WTC11 (cell line): ENCODE results near the gene SAMD10. TPM values are rescaled to one million over a fixed set of nuclear protein-coding genes. Genes with fewer than 3 reads are reported as not detected.
"Not testable (repeated sequence)": the region's sequence is repeated elsewhere in the genome, so short reads cannot be mapped to it uniquely, and the experiment has no call there.

ENCODE experiments used
- ATAC-seq: fragments of 200-7000 bp; cut with Tn5 transposase; 2 replicates; pipeline ENCODE4 v1.10.0; 2021; ENCODE audit warnings: mild to moderate bottlenecking, moderate library complexity
- CTCF ChIA-PET: fragments of 300-600 bp; sonication (Branson Sonifier 250); formaldehyde crosslinking; loops from one replicate; lab custom pipeline; 2021; ENCODE audit warnings: antibody characterized with exemption; lab: Charles Lee
- POLR2A ChIA-PET: fragments of 350-600 bp; sonication (Branson Sonifier 250); formaldehyde crosslinking; loops from one replicate; lab custom pipeline; 2021; ENCODE audit warnings: antibody characterized with exemption; lab: Charles Lee
- DNase-seq: peaks from one replicate; pipeline ENCODE4 v3.0.0; 2021; ENCODE audit warnings: low spot score
- H3K27ac Mint-ChIP-seq: 2 replicates; pipeline ENCODE4 v1.8.0; 2021; ENCODE audit warnings: mixed read lengths
- H3K27me3 Mint-ChIP-seq: 2 replicates; pipeline ENCODE4 v1.8.0; 2021; ENCODE audit warnings: low read depth, mild to moderate bottlenecking, moderate library complexity, mixed read lengths
- H3K36me3 Mint-ChIP-seq: 2 replicates; pipeline ENCODE4 v1.8.0; 2021; ENCODE audit warnings: mixed read lengths
- H3K4me1 Mint-ChIP-seq: 2 replicates; pipeline ENCODE4 v1.8.0; 2022; ENCODE audit warnings: mixed read lengths
- H3K4me3 Mint-ChIP-seq: 2 replicates; pipeline ENCODE4 v1.8.0; 2021; ENCODE audit warnings: mild to moderate bottlenecking, moderate library complexity, mixed read lengths
- H3K9me3 Mint-ChIP-seq: 2 replicates; pipeline ENCODE4 v1.8.0; 2021; ENCODE audit warnings: mixed read lengths
- E2F5 ChIP-seq: sonication (generic); formaldehyde crosslinking; IDR thresholded peaks from 2 replicates; pipeline ENCODE4 v1.8.1; 2022; ENCODE audit warnings: mild to moderate bottlenecking, moderate library complexity, missing genetic modification reagents
- ELF4 ChIP-seq: sonication (generic); formaldehyde crosslinking; IDR thresholded peaks from 2 replicates; pipeline ENCODE4 v1.8.1; 2022; ENCODE audit warnings: low read depth, mild to moderate bottlenecking, moderate library complexity, missing genetic modification reagents
- HMGA2 ChIP-seq: fragments of 250-450 bp; sonication (Bioruptor Pico); IDR thresholded peaks from 2 replicates; pipeline ENCODE4 v1.4.0; 2021; ENCODE audit warnings: mild to moderate bottlenecking, moderate library complexity
- IRF2 ChIP-seq: sonication (generic); formaldehyde crosslinking; IDR thresholded peaks from 2 replicates; pipeline ENCODE4 v1.8.0; 2022; ENCODE audit warnings: low read depth, missing genetic modification reagents, borderline replicate concordance
- JAZF1 ChIP-seq: fragments of 250-450 bp; sonication (Bioruptor Pico); IDR thresholded peaks from 2 replicates; pipeline ENCODE4 v1.9.0; 2021; ENCODE audit warnings: moderate library complexity, mild to moderate bottlenecking, inconsistent platforms
- MXD4 ChIP-seq: fragments of 250-450 bp; sonication (Bioruptor Pico); IDR thresholded peaks from 2 replicates; pipeline ENCODE4 v1.8.0; 2021; ENCODE audit warnings: mild to moderate bottlenecking, moderate library complexity, borderline replicate concordance
- RELA ChIP-seq: sonication (generic); formaldehyde crosslinking; IDR thresholded peaks from 2 replicates; pipeline ENCODE4 v1.8.1; 2022; ENCODE audit warnings: missing genetic modification reagents, mild to moderate bottlenecking, borderline replicate concordance
- SMAD4 ChIP-seq: sonication (generic); formaldehyde crosslinking; IDR thresholded peaks from 2 replicates; pipeline ENCODE4 v1.8.0; 2022; ENCODE audit warnings: mild to moderate bottlenecking, missing genetic modification reagents
- TCF7 ChIP-seq: sonication (generic); formaldehyde crosslinking; IDR thresholded peaks from 2 replicates; pipeline ENCODE4 v1.8.0; 2022; ENCODE audit warnings: mild to moderate bottlenecking, low read depth, missing genetic modification reagents, moderate library complexity
- ZNF138 ChIP-seq: sonication (generic); formaldehyde crosslinking; conservative IDR thresholded peaks from 2 replicates; pipeline ENCODE4 v1.8.1; 2022; ENCODE audit warnings: mild to moderate bottlenecking, moderate library complexity, missing genetic modification reagents
- ZNF232 ChIP-seq: sonication (generic); formaldehyde crosslinking; IDR thresholded peaks from 2 replicates; pipeline ENCODE4 v1.8.0; 2022; ENCODE audit warnings: mild to moderate bottlenecking, missing genetic modification reagents
- ZNF317 ChIP-seq: sonication (generic); formaldehyde crosslinking; IDR thresholded peaks from 2 replicates; pipeline ENCODE4 v1.8.1; 2023; ENCODE audit warnings: low read depth, mild to moderate bottlenecking, moderate library complexity, missing genetic modification reagents, borderline replicate concordance
- ZNF423 ChIP-seq: fragments of 250-450 bp; sonication (Bioruptor Pico); IDR thresholded peaks from 2 replicates; pipeline ENCODE4 v2.1.2; 2022; ENCODE audit warnings: mild to moderate bottlenecking, moderate library complexity
- ZNF532 ChIP-seq: fragments of 250-450 bp; sonication (Bioruptor Pico); IDR thresholded peaks from 2 replicates; pipeline ENCODE4 v1.9.0; 2021; ENCODE audit warnings: mild to moderate bottlenecking, borderline replicate concordance
- total RNA-seq: library from RNA; stranded (reverse); gene quantifications from 3 replicates; pipeline ENCODE4 v1.2.3, GENCODE V29; 2021

The SAMD10 gene
- total RNA-seq, 1 experiment from 2014 or later: 6.2 TPM

GRCh38 chr20:63961664-63962425, 17.6 kb downstream of the SAMD10 start (continued):
- no peak for TF ChIP-seq E2F5
- TF ChIP-seq ZNF423 (CRISPR knock-in tag): no peak
- no peak for TF ChIP-seq SMAD4 (CRISPR knock-in tag)
- TF ChIP-seq HMGA2 (CRISPR knock-in tag): no peak
- TF ChIP-seq MXD4 (CRISPR knock-in tag): no peak
- no peak for TF ChIP-seq ZNF138 (CRISPR knock-in tag)

GRCh38 chr20:63960654-63961621, 18.5 kb downstream of the SAMD10 start:
- H3K4me1 Mint-ChIP-seq: peaks cover 10% of the 10 kb centered on the region
- H3K9me3 Mint-ChIP-seq, H3K27ac Mint-ChIP-seq, DNase-seq, H3K4me3 Mint-ChIP-seq, ATAC-seq, POLR2A ChIA-PET, H3K27me3 Mint-ChIP-seq: not testable (repeated sequence)
- peaks cover 32% of the 10 kb centered on the region for H3K36me3 Mint-ChIP-seq
- CTCF ChIA-PET: interaction anchor here (0.6 kb wide), 1 partner anchor 20 kb away, joined by 3 read pairs; no protein-coding TSS in a partner anchor

GRCh38 chr20:63959699-63960075, 19.8 kb downstream of the SAMD10 start:
- Mint-ChIP-seq H3K9me3 (peaks cover 3% of the 10 kb centered on the region; the same call in 1 of the 2 replicates), H3K4me1 (peaks cover 13% of the 10 kb centered on the region), H3K4me3 (no peak overlapping the region)
- POLR2A ChIA-PET: no interaction called here
- DNase-seq: no peak
- no peak for TF ChIP-seq ZNF138 (CRISPR knock-in tag)
- TF ChIP-seq, all 79 proteins: peak for 0
- Mint-ChIP-seq H3K27me3 (no peaks in the 10 kb centered on the region), H3K36me3 (peaks cover 31% of the 10 kb centered on the region), H3K27ac (no peak overlapping the region)
- CTCF ChIA-PET: interaction anchor here (0.6 to 5.0 kb wide), 3 partner anchors 14 to 160 kb away, joined by 3 to 54 read pairs (median 7); partner anchors contain the start of gene PRPF6
- no peak for ATAC-seq

GRCh38 chr20:63958964-63959698, 20.3 kb downstream of the SAMD10 start:
- CTCF ChIA-PET: interaction anchor here (1.4 to 5.0 kb wide), 2 partner anchors 15 to 21 kb away, joined by 7 to 54 read pairs; partner anchors contain the start of gene PRPF6
- Mint-ChIP-seq H3K27ac (peak overlapping the region; percentile 49; the same call in 1 of the 2 replicates), H3K36me3 (peaks cover 25% of the 10 kb centered on the region), H3K27me3 (no peaks in the 10 kb centered on the region), H3K9me3 (peaks cover 3% of the 10 kb centered on the region; the same call in 1 of the 2 replicates), H3K4me3 (no peak overlapping the region), H3K4me1 (peaks cover 19% of the 10 kb centered on the region)
- ATAC-seq (no peak), DNase-seq (no peak)
- peak; percentile 47 for TF ChIP-seq ZNF423 (CRISPR knock-in tag)
- no peak for TF ChIP-seq JAZF1 (CRISPR knock-in tag)
- TF ChIP-seq IRF2 (CRISPR knock-in tag): no peak
- no peak for TF ChIP-seq ZNF232 (CRISPR knock-in tag)
- POLR2A ChIA-PET: no interaction called here

GRCh38 chr20:63958471-63958870, 21.0 kb downstream of the SAMD10 start:
- Mint-ChIP-seq H3K4me3 (peak overlapping the region; percentile 22; the same call in 1 of the 2 replicates), H3K27ac (no peak overlapping the region), H3K27me3 (no peaks in the 10 kb centered on the region), H3K4me1 (peaks cover 20% of the 10 kb centered on the region), H3K36me3 (peaks cover 19% of the 10 kb centered on the region), H3K9me3 (peaks cover 3% of the 10 kb centered on the region; the same call in 1 of the 2 replicates)
- ATAC-seq (no peak), DNase-seq (no peak)
- CTCF ChIA-PET: interaction anchor here (0.6 to 5.0 kb wide), 3 partner anchors 15 to 37 kb away, joined by 3 to 54 read pairs (median 7); partner anchors contain the start of gene PRPF6
- POLR2A ChIA-PET: no interaction called here
- TF ChIP-seq ZNF317 (CRISPR knock-in tag) (no peak), ELF4 (CRISPR knock-in tag) (no peak), TCF7 (CRISPR knock-in tag) (no peak), RELA (CRISPR knock-in tag) (no peak), ZNF532 (CRISPR knock-in tag) (no peak)
